Activated T-helper 17 cell treated with anti-CD3 and anti-CD28 coated beads, Interleukin-2, amount 50 U/mL, for 72 hours (primary cell): ENCODE measurements around the gene RNF14. TPM values are rescaled to one million over a fixed set of nuclear protein-coding genes. Genes with fewer than 3 reads are reported as not detected.

Experiments
- ATAC-seq: fragments of 150-1000 bp; cut with Tn5 transposase; replicated peaks from 2 replicates; pipeline ENCODE4 v1.10.0; 2021; ENCODE audit warnings: mild to moderate bottlenecking, moderate library complexity
- H3K27ac Mint-ChIP-seq: one replicate; pipeline ENCODE4 v1.8.0; 2022; ENCODE audit warnings: mixed read lengths
- H3K27me3 Mint-ChIP-seq: one replicate; pipeline ENCODE4 v1.8.0; 2022; ENCODE audit warnings: mixed read lengths
- H3K36me3 Mint-ChIP-seq: one replicate; pipeline ENCODE4 v1.8.0; 2022; ENCODE audit warnings: low read depth, mild to moderate bottlenecking, mixed read lengths
- H3K4me1 Mint-ChIP-seq: one replicate; pipeline ENCODE4 v1.8.0; 2022; ENCODE audit warnings: mixed read lengths
- H3K4me3 Mint-ChIP-seq: one replicate; pipeline ENCODE4 v1.8.0; 2022; ENCODE audit warnings: mild to moderate bottlenecking, mixed read lengths
- H3K9me3 Mint-ChIP-seq: one replicate; pipeline ENCODE4 v1.8.0; 2022; ENCODE audit warnings: mixed read lengths
- total RNA-seq, 2 donors: library from RNA; stranded (reverse); gene quantifications; one replicate each; pipeline ENCODE4 v1.2.3, GENCODE V29; 2022

Gene RNF14
- total RNA-seq, 2 donors from 2014 or later, result 28.4 to 30.8 TPM

DNA sequence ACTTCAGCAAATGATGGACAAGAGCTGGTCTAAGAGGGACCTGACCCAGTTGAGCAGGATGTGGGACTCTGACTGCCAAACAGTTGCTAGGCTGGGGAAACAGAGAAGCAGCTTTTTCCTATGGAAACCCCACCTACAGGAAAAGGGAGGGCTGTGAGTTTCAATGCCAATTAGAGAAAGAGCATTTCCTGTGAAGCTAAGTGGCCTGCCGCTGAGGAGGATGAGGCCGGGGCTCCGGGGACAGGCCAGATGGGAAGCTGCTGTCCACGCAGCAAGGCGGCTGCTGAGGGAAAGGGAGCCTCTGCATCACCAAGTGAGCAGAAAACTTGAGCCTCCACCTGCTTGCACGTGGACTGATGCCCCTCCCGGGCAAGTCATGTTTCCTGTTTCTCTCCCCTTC, 10.8 kb upstream of the RNF14 start, which contains the start of gene PCDH12:
TSS of gene PCDH12 (minus strand) at position 90 of the 400 bp plus-strand sequence. CDS start 351 bp downstream, outside the sequence.
- H3K4me1 Mint-ChIP-seq, result peaks cover 30% of the 10 kb centered on the region
- H3K27ac Mint-ChIP-seq, result peak within 1 kb of the TSS; percentile 96
- H3K4me3 Mint-ChIP-seq, result peak within 1 kb of the TSS; percentile 87
- no peaks in the 10 kb centered on the region for H3K27me3 Mint-ChIP-seq
- H3K36me3 Mint-ChIP-seq, result no peaks in the 10 kb centered on the region
- peak; percentile 31 for ATAC-seq
- H3K9me3 Mint-ChIP-seq, result no peaks in the 10 kb centered on the region

DNA sequence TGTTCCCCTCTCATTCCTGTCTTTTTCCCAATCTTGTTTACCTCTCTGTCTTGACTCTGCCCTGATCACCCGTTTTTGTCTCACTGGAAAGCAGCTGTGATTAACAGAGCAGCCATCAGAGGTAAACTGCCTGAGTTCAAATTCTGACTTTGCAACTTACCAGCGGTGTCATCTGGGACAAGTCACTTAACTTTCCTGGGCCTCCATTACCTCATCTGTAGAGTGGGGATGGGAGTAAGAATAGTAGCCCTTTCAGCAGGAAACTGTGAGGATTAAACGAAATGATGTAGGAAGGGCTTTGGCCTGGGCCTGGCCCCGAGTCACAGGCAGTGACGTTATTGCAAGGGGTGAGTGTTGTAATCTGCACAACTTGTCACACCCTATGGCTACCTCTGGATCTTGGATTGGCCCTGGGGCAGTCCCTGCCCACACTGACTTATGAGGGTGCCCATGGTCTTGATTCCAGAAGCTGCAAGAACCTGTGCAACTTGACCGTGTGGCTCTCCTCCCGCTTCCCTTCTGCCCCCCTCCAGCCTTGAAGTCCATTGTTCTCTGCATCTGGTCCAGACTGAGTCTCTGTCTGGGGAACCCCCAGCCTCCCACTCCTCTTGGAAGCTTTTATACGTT, 10.2 kb upstream of the RNF14 start:
- peaks cover 30% of the 10 kb centered on the region for H3K4me1 Mint-ChIP-seq
- ATAC-seq, result peak; percentile 85

DNA sequence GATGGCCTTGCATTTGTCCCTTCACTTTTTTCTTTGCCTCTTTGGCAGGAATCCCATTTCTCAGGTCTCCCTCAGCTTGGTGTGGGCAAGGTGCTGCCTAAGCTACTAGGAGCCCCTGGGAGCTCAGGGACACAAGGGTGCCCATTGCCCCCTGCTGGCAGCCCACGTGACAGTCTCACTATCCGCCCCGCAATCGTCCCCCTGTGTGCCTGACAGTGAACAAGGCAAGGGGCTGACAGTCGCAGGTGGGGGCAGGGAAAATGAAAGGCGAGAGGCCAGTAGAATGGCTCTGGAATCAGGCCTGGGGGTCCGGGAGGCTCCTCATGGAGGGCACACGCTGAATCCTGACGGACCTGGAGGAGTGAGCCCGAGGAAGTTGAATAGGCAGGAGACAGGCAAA, 8.9 kb upstream of the RNF14 start:
- no peaks in the 10 kb centered on the region for H3K27me3 Mint-ChIP-seq

More for the DNA sequence above, 10.2 kb upstream of the RNF14 start:
- Mint-ChIP-seq H3K27ac (peak overlapping the region; percentile 96), H3K4me3 (peak overlapping the region; percentile 87), H3K27me3 (no peaks in the 10 kb centered on the region), H3K9me3 (no peaks in the 10 kb centered on the region), H3K36me3 (no peaks in the 10 kb centered on the region)

DNA sequence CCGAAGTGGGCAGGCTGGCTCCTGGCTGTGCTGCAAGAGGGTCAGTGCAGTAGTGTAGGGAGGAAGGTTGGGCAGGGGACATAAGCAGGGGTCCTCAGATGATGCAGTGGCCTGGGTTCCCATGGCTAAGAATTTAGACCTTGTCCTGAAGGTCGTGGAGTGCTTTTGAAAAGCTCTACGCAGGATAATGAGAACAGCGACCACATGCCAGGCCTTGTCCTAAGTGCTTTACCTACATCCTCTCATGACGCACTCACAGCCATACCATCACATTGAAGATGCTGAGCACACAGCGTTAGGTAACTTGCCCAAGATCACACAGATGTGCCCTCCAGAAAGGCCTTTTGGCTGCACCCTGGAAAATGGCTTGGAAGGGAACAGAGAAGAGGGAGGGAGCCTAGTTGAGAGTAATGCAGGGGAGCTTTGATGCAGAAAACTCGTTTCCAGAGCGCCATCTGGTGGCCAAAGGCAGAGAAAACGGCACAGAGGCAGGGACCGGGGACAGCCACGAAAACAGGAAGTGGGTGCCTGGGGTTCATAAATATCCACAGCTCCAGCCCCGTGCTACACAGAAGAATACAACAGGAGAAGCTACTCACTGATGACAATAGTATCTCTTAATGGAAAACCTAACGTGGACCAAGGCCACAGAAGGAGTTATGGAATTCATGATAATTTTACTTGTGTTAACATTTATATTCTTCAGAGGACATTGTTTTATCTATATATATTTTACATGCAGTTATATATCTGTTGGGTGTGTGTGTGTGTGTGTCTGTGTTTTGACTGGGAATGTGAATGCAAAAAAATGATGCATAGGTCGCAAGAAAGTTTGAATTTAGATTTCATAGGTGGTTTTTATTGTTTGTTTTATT, 8.2 kb upstream of the RNF14 start:
- Mint-ChIP-seq H3K4me3 (peak overlapping the region; percentile 87), H3K36me3 (no peaks in the 10 kb centered on the region), H3K27ac (peak overlapping the region; percentile 96), H3K9me3 (no peaks in the 10 kb centered on the region), H3K4me1 (peaks cover 30% of the 10 kb centered on the region), H3K27me3 (no peaks in the 10 kb centered on the region)
- ATAC-seq, result peak; percentile 84

More for the DNA sequence above, 8.9 kb upstream of the RNF14 start:
- Mint-ChIP-seq H3K9me3 (no peaks in the 10 kb centered on the region), H3K4me1 (peaks cover 30% of the 10 kb centered on the region), H3K27ac (peak overlapping the region; percentile 96), H3K4me3 (peak overlapping the region; percentile 87), H3K36me3 (no peaks in the 10 kb centered on the region)
- no peak for ATAC-seq

DNA sequence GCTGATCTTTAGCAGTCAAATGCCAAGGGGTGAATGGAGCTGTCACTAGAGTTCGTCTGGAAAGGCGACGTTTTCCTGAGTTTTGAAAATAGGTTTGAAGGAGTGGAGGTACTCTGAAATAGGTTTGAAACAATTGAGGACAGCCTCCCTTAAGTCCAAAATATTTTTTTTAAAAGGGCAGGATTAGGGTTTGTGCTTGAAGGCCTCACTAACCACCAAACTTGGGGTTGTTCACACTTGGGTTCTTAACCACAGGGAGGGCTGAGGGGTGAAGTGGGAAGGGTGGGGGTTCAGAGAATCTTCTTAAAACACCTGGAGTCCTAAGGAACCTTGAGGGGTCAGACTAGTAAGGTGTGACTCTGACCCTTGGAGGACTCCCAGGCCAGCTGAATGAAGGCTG, 7.4 kb upstream of the RNF14 start:
- Mint-ChIP-seq H3K4me1 (peaks cover 30% of the 10 kb centered on the region), H3K27ac (peak overlapping the region; percentile 96), H3K4me3 (peak overlapping the region; percentile 87), H3K36me3 (no peaks in the 10 kb centered on the region), H3K9me3 (no peaks in the 10 kb centered on the region), H3K27me3 (no peaks in the 10 kb centered on the region)
- ATAC-seq, result no peak

DNA sequence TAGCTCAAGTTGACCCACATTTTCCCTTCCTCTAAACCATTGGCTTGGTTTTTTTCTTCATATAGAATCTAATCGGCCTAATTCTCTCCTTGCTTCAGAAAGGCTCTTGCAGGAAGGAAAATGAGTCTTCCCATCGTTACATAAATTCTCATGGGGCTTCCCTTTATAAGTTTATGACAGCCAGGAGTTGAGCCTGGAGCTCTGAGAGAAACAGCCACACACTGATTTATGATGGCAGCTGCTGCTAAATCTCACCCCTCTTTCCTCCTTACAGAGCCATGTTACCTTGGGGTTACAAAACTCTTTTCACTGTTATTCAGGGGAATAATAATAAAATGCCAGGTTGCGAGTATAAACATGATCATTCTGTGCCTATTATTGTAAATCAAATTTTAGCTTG, 5.2 kb upstream of the RNF14 start:
- no peaks in the 10 kb centered on the region for H3K36me3 Mint-ChIP-seq
- H3K4me3 Mint-ChIP-seq, result no peak overlapping the region
- no peaks in the 10 kb centered on the region for H3K9me3 Mint-ChIP-seq
- H3K27me3 Mint-ChIP-seq, result no peaks in the 10 kb centered on the region
- ATAC-seq, result no peak
- peaks cover 23% of the 10 kb centered on the region for H3K4me1 Mint-ChIP-seq
- no peak overlapping the region for H3K27ac Mint-ChIP-seq

DNA sequence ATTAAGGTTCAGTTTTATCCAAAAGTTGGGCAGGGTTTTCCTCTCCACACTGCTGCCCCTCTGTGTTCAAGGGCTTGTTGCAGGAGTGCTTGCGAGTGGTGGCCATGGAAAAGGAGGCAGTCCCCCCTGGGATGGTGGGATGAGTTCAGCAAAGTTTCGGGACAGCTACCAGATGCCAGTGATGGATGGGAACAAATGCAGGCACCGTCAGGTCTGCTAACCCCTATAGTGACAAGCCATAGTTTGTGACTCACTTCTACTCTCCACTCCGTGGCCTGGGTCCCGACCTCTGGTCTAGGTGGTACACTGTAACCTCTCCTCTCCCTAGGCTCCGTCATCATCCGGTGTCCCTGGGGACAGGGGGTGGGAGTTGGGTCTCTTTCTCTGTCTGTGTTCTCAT, 3.8 kb upstream of the RNF14 start:
- ATAC-seq, result no peak
- H3K27ac Mint-ChIP-seq, result no peak overlapping the region
- peaks cover 3% of the 10 kb centered on the region for H3K36me3 Mint-ChIP-seq
- H3K9me3 Mint-ChIP-seq, result no peaks in the 10 kb centered on the region
- peaks cover 13% of the 10 kb centered on the region for H3K4me1 Mint-ChIP-seq
- no peak overlapping the region for H3K4me3 Mint-ChIP-seq
- no peaks in the 10 kb centered on the region for H3K27me3 Mint-ChIP-seq

DNA sequence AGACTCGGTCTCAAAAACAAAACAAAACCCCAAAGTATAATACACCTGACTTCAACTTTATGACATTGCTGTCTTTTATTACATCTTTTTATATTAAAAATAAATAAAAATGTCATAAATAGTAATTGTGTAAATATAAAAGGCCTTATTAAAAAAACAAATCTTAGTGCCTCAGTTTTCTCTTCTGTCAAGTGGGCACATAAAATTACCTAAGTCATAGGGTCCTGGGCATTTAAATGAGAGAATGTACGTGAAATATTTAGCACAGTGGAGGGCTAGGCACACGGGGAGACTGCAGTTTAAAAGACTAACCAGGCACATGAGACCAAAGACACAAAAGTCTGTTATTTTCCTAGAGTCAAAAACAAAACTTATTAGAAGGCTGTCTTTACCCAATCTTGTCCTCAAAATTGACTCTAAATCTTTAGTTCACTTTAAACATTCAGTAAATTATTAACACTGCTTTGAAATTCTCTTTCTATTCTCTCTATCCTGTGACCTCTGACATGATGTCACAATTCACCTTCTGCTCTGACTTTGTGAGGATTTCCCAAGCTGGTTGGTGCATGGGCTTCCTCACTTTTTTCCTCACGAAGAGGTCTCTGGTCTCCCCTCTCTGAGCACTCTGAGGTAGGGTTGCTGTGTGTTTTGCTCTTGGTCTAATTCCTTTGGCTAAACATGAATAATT, 2.5 kb upstream of the RNF14 start:
- H3K4me1 Mint-ChIP-seq, result peaks cover 8% of the 10 kb centered on the region
- H3K36me3 Mint-ChIP-seq, result peaks cover 11% of the 10 kb centered on the region
- H3K27me3 Mint-ChIP-seq, result no peaks in the 10 kb centered on the region
- ATAC-seq, result no peak
- H3K9me3 Mint-ChIP-seq, result no peaks in the 10 kb centered on the region
- no peak overlapping the region for H3K4me3 Mint-ChIP-seq
- no peak overlapping the region for H3K27ac Mint-ChIP-seq

DNA sequence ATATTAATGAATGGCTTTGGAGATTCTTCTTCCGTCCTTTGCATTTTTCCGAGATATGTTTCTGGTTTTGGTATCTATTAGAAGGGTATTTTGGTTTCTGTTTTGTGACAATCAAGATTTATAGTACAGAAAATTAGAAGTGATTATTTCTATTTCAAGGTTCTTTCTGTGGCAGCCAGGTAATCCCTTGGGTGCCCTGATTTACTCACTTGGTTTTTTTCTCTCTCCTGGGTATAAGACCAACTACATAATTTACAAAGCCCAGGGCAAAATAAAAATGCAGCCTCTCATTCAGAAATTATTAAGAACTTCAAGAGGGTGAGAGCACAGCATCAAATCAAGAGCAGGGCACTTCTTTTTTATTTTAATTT, 2.0 kb upstream of the RNF14 start:
- no peak overlapping the region for H3K4me3 Mint-ChIP-seq
- H3K36me3 Mint-ChIP-seq, result peaks cover 16% of the 10 kb centered on the region
- ATAC-seq, result no peak
- H3K27me3 Mint-ChIP-seq, result no peaks in the 10 kb centered on the region
- peaks cover 8% of the 10 kb centered on the region for H3K4me1 Mint-ChIP-seq
- no peaks in the 10 kb centered on the region for H3K9me3 Mint-ChIP-seq
- no peak overlapping the region for H3K27ac Mint-ChIP-seq

DNA sequence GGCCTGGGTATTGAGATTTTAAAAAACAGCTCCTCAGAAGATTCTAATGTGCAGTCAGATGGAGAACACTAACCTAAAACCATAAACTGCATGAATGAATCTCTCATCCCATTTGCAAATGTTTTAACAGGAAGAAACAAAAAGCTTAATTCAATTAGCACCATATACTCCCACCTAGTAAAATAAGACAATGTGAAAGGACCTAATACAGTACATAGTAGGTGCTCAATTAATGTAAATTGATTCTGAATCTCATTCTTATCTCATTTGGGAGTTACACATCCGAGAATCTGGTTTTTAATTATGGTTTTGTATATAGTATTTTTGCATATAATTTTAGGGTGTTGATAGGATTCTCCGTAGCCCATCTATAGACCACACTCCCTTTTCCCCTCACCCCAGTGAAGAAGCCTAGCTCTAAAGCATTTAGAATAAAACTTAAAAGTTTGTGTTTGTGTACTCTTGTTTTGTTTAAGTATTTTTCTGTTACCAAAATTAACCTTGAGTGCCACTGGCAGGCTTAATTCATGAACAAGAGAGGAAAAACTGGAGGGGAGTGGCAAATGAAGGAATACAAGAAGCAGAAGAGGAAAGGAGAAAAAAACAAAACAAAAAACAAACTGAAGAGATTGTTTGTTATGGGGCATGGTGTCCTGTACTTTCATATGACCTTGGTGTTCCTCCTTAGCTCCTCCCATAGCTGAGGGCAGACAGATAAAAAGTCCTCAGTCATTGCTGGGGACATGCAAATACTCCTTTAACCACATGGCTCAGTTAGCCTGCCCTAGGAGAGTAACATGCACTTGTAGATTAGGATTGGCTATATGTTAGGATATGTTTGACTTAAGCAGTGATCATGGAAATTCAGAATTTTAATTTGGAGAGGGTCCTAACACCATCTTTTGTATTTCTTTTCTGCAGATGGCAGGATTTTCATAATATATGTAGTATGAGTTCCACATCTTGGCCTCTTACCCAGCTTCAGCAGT, 1.2 kb downstream of the RNF14 start:
- peaks cover 17% of the 10 kb centered on the region for H3K4me1 Mint-ChIP-seq
- H3K9me3 Mint-ChIP-seq, result no peaks in the 10 kb centered on the region
- H3K27ac Mint-ChIP-seq, result peak overlapping the region; percentile 94

DNA sequence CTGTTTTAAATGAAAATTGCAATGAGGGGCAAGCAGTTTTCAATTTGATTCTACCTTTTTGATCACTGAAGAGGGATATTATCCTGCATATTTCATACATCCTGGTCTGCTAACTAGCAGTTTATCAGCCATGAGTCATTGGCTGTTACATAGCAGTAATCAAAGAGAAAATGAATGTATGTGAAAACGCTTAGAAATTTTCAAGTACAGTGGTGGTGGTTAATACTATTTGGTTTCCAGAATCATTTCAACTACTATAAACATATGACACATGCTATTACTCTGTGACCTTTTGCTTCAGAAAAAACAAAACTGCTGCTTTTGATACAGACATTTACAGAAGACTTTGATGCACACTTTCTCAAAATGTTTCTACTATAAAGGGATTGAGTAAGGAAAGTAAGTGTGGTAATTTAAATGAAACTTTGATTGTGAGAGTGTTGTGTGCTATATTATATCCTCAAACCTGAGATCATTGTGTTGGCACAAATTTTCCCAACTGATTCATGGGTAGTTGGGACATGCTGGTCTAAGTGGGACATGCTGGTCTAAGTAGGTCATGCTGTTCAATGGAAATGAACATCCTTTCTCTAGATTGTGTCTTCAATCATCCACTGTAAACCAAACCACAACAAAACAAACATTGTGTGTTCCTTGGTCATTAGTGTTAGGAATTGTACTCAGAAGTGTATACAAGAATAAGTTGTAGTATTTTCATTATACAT, 5.1 kb downstream of the RNF14 start:
- Mint-ChIP-seq H3K4me3 (peak overlapping the region; percentile 58), H3K27me3 (no peaks in the 10 kb centered on the region), H3K9me3 (no peaks in the 10 kb centered on the region), H3K36me3 (peaks cover 83% of the 10 kb centered on the region), H3K4me1 (peaks cover 23% of the 10 kb centered on the region), H3K27ac (peak overlapping the region; percentile 77)
- ATAC-seq, result peak; percentile 18

More for the DNA sequence above, 1.2 kb downstream of the RNF14 start:
- peak; percentile 19 for ATAC-seq
- peak overlapping the region; percentile 95 for H3K4me3 Mint-ChIP-seq
- H3K27me3 Mint-ChIP-seq, result no peaks in the 10 kb centered on the region
- peaks cover 48% of the 10 kb centered on the region for H3K36me3 Mint-ChIP-seq

DNA sequence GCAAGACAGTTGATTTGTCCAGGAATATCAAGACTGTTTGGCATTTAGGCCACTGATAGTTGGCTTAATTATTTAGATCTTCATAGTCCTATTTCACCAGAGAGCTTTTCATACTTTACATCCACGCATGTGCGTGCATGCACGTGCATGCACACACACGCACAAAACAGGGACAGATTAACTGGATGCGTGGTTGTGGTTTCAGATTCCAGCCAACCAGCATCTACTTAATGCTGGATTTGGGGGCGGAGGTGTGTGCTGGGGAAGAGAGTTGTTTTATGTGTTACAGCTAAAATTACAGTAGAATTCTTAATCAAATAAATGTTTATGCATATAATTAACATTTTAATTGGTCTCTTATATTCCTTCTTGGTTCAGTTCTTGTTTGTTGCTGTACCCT, 7.3 kb downstream of the RNF14 start:
- Mint-ChIP-seq H3K9me3 (no peaks in the 10 kb centered on the region), H3K27me3 (no peaks in the 10 kb centered on the region), H3K36me3 (peaks cover 96% of the 10 kb centered on the region), H3K4me3 (no peak overlapping the region), H3K4me1 (peaks cover 18% of the 10 kb centered on the region), H3K27ac (no peak overlapping the region)
- no peak for ATAC-seq

DNA sequence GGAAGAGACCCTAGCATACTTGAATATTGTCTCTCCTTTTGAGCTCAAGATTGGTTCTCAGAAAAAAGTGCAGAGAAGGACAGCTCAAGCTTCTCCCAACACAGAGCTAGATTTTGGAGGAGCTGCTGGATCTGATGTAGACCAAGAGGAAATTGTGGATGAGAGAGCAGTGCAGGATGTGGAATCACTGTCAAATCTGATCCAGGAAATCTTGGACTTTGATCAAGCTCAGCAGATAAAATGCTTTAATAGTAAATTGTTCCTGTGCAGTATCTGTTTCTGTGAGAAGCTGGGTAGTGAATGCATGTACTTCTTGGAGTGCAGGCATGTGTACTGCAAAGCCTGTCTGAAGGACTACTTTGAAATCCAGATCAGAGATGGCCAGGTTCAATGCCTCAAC, 9.5 kb downstream of the RNF14 start:
- Mint-ChIP-seq H3K27me3 (no peaks in the 10 kb centered on the region), H3K4me1 (peaks cover 18% of the 10 kb centered on the region), H3K36me3 (peaks cover 96% of the 10 kb centered on the region), H3K27ac (no peak overlapping the region), H3K4me3 (no peak overlapping the region), H3K9me3 (no peaks in the 10 kb centered on the region)
- no peak for ATAC-seq
